Keratinocyte (primary cell): ENCODE results near the gene DENND6B.

Experiments
- EZH2 ChIP-seq: IDR thresholded peaks from one replicate; pipeline ENCODE4 v1.6.1; 2012; ENCODE audit warnings: inconsistent platforms, mild to moderate bottlenecking, low read length, moderate library complexity
- TF ChIP-seq, protein P1 (sequence below), 3 experiments: IDR thresholded peaks in 1 of 3; conservative IDR thresholded peaks in 1 of 3; optimal IDR thresholded peaks in 1 of 3; 2 replicates in 2 of 3; 3 replicates in 1 of 3; pipeline versions ENCODE3 to v1.5.1; 2011; ENCODE audit warnings: low read length in 3 of 3, mild to moderate bottlenecking in 3 of 3, moderate library complexity in 2 of 3, control low read depth in 1 of 3, inconsistent platforms in 1 of 3; ENCODE audit not compliant: insufficient read depth in 2 of 3; ENCODE audit errors: extremely low read depth in 1 of 3

DNA sequence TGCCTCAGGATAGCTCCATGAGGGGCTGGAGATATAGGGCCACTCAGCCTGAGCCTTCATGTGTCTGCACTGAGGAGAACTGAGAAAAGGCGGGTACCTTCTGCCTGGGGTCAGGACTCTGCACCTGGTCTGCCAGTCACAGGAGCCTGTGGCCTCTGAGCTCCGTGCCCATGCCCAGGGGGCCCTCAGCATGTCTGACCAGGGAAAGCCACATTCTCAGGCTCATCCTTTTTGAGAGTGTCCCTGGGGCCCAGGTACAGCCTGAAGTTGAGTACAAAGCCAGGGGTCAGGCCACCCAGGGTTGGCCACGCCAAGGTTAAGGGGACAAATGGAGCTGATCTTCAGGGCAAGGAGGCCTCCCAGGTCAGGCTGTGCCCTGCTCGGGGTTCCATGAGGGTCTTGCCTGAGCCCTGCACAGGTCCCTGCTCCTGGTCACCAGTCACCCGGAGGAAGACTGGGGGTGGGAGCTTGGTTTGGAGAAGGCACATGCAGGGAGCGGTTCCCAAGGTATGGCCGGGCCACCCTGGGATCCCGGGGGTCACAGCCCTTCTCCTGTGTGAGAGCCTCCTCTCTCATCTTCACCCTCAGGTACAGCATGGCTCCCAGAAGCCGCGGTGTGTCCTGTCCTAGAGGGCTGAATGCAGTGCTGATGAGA lies 6.0 kb downstream of the DENND6B start:
- no peak for TF ChIP-seq EZH2
- TF ChIP-seq, protein P1, sequence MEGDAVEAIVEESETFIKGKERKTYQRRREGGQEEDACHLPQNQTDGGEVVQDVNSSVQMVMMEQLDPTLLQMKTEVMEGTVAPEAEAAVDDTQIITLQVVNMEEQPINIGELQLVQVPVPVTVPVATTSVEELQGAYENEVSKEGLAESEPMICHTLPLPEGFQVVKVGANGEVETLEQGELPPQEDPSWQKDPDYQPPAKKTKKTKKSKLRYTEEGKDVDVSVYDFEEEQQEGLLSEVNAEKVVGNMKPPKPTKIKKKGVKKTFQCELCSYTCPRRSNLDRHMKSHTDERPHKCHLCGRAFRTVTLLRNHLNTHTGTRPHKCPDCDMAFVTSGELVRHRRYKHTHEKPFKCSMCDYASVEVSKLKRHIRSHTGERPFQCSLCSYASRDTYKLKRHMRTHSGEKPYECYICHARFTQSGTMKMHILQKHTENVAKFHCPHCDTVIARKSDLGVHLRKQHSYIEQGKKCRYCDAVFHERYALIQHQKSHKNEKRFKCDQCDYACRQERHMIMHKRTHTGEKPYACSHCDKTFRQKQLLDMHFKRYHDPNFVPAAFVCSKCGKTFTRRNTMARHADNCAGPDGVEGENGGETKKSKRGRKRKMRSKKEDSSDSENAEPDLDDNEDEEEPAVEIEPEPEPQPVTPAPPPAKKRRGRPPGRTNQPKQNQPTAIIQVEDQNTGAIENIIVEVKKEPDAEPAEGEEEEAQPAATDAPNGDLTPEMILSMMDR (optimal IDR thresholded peaks at IDR 0.05 in 1 of 3, IDR thresholded peaks at IDR 0.05 in 1 of 3, conservative IDR thresholded peaks at IDR 0.05 in 1 of 3; ENCODE audit: extremely low read depth in 1 of 3, insufficient read depth in 2 of 3, low read length in 3 of 3), result no peak
